GM18868 (cell line): Measurements from ENCODE around the gene TMEFF2.
A peak's percentile ranks its signal among the peaks of the same experiment; 100 is the strongest.

Experiments used
- ATAC-seq: cut with Tn5 transposase; IDR thresholded peaks from one replicate; pipeline ENCODE4 v1.9.1; 2021; ENCODE audit warnings: mild to moderate bottlenecking, moderate library complexity; ENCODE audit not compliant: unreplicated experiment

The TMEFF2 gene

DNA sequence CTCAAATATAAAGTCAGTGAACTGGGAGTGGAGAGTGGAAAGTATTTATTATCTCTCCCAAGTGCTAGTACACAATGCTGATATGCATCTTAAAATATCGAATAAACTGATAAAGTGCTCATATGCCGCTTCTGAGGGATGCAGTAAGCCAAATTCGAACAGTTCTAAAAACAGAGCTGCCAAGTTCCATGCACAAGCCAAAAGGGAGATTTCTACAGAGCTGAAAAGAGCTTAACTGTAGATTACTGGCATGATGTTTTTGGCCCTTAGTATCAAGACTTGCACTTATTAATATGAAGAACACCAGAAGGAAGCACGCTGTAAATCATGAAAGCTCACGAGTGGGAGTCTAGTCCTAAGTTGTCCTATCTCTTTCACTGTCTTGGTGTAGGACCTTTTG is 7.9 kb downstream of the TMEFF2 start:
- no peak for ATAC-seq

DNA sequence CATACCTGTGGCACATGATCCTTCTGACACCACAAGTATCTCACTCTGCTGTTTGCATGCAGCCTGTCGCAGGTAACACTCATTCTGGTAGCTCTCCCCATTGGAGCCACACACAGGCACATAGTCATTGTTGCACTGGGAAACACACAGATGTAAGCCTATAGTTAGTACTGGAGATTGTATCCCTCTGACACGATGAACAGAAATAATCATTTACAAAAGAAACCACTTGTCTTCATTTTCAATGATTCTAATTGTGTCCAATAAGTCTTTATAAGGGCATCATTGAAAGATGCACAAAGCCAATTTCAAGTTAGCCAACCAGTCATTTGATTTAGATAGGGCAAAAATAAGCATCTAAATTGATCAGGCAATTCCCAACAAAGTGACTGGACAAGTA is 10.4 kb downstream of the TMEFF2 start:
- no peak for ATAC-seq

DNA sequence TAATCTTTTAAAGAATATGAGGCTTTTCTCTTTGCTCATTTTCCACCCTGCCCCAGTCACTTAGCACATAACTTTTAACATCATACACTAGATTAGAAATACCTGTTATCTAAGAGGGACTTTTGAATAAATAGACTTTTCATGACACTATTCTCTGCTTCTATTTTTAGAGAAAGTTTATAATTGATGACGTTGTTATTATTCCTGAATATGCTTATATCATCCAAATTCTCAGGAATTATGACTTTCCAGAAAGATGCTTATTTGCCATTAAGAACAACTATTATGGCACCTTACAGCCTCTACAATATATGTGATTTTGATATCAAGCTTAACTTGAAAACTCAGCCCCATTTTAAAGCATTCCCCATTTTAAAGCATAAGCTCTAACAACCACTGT is 11.4 kb downstream of the TMEFF2 start:
- no peak for ATAC-seq

DNA sequence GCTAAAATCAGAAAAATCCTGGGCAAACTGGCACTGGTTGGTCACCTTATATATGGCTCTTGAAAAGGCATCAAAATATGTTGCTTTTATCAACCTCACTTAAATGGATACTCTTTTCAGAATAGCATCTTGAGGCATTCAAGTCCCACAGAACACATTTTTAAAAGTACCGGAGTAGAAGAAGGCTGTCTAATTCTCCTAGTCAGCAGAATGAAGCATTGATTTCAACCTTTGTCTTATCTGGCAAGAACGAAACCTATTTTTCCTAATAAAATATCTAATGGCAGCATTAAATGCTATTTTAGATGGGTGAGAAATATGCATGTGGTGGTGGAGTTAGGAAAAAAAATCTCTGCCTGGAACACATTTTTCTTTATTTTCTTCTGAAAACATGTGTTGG is 27.8 kb downstream of the TMEFF2 start:
- ATAC-seq, result no peak

DNA sequence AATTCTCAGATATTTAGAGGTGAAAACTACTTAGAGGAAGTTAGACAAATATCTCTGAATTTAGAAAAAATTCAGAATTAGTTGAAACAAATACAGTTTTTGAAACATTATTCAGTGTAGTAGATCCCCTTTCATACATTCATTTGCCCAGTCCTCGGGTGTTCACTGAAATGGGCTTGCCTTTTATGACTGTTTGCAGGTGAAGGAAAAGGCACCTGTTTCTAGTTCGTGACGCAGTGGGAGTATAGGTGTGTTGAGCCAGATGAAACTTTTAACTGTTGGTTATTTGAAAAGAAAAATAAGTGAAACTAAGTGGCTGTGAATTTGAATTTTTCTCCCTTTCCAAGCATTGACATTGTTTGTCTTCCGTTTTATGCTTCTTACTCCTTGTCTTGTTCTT is 28.9 kb downstream of the TMEFF2 start:
- ATAC-seq, result no peak

DNA sequence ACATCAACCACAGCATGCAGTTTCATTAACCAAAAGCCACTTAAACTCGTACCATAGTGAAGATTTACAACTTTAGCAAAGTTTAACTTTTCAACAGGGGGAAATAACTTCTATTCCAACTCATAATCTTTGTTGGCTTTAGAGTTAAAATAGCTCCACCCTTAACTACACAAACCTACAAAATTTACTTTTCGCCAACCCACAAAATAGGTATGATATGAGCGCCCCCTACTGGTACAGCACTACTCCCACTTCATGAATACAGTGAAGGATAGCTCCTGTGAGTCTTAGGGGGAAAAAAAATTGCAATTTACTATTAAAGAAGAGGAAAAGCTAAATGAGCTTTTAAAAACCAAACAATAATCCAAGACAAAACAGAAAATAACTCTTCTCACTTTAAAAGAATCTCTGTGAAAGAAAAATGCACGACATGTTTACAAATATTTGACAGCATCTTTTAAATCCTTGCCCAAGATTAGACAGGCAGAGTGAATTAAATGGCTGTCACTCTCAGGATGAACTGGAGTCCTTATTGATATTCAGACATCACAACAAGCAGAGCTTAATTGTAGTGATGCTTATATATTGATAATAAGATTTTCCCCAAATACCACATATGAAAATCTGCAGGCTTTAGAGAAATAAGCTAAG is 32.2 kb downstream of the TMEFF2 start:
- ATAC-seq, result peak; percentile 85

DNA sequence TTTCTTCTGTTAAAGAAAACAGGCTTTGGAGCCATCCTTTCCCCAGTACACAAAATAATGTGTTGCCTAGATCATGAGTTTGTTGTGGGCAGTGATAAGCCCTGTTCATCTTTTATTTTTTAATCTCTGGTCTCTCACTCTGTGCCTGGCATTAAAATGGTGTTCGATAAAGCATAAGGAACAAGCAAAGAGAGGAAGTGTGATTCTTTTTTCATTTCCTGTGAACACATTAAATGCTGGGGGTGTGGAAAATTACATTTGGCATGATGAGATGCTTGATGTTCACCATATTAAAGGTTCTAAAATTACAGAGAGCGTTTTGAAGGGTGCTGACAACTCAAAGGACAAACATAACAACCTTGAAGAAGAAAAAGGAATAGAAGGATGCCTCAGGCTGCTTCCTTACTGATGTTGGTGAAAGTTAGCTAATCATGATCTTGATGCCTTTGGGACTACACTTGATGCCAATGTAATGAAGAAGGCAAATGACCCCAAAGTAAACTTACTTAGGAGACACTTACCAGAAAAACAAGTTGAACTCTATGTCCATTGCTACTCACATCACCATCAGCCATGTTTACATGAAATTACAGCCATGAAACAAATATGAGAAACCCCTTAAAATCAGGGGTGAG is 33.0 kb downstream of the TMEFF2 start:
- no peak for ATAC-seq

DNA sequence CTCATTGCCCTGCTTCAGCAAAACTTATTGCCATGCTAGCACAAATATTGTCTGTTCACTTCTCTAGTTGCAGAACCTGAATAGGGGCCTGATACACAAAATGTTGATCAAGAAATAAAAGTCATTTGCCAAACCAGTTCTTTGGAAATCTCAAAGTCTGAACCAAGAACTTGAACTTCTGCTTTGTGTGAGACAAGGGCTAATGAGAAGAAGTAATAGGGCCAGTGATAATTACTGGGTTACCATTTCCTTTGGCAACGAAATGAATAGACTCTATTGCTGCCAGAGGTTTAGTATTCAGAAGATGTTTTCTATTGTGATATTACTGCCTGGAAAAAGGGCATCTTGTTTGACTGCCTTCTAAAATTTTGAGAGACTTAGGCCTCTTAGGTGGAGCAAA is 35.0 kb downstream of the TMEFF2 start:
- ATAC-seq, result no peak

DNA sequence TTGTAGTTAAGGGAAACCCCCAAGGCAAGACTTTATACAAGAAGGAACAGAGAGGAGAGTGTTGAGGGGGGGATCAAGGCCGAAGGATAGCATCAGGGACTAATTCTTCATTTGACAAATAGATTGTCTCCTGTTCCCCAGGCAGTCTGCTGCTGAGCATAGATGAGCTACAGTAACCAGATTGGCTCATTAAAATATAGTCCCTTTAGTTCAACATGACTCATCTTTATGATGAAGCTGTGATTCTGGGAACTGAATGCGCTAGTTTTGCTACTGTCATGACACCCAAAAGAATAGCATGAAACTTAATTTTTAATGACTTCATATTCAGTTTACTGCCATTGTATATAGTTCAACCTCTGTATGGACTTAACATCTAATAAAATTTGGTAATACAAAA is 35.5 kb downstream of the TMEFF2 start:
- no peak for ATAC-seq

DNA sequence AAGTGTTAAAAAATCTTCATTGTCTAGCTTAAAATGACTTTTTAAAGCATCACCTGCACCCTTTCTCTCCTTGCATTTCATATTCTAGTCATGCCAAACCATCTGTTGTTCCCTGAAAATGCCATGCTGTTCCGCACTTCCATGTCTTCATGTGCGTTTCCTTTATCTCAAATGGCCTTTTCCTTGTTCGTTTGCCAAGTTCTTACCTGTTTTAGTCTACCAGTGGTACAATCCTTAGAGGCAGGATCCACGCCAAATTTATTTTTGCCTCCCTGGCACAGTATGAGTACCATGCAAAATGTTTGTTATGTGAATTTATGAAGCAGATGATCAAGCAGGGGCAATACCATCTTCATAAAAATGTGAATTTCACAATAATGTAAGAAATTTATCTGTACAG is 37.0 kb downstream of the TMEFF2 start:
- no peak for ATAC-seq

DNA sequence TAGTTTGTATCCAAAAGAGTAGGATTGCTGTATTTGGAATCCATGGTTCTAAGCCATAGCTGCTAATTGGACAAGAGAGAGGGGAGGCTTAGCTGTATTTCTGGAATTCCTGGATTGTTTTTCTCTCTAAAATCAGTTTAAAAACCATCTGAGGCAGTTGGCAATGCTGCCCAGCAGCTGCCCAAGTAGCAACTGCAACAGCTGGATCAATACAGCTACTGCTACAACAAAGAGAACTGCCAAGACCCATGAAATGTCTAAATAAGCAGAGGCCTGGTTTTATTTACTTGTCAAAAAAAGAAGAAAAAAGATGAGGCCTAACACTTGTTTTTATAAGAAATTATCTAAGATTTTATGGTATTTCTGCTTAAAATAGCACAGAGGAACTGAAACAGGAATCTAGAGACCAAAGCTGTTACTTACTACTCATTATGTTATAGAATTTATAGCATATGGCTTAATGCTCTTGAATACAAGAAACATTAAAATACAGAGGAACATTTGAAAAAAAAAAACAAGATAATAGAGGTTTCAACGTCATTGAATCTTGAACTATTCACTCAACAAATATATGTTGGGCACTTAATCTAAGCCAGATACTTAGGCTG is 39.1 kb downstream of the TMEFF2 start:
- no peak for ATAC-seq

DNA sequence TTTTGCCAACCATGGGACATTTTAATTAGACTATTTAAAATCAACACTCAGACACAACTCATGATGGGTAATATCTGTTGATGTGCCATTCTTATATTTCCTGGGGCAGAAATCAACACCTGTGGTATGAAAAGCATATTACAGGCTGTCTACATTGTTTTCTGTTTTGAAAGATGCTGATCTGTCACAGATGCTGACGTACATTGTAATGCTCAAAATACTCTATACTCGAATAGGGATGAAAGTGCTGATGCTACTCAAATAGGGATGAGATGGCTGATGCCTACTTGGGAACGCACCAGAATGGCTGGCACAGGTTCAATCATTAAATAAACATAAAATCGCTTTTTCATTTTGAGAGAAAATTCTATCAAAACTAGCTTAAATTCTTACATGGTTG is 41.2 kb downstream of the TMEFF2 start:
- no peak for ATAC-seq

DNA sequence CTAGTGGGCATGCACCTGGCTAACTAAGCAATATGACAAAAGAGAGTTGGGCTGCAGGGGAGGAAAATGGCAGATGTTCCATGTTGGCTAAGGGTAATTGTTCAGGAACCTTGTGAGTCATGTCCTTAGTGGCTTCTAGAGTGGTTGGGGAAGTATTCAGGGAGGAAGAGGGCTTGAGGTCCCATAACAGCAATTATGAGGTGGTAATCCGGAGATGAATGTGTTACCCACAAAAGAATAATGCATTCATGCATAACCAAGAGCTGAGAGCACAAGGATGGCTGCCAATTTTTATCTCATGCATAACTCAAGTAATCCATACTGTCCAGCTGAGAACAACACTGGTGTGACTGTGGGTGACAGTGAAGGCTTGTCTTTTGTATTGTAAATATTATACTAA is 42.9 kb downstream of the TMEFF2 start:
- ATAC-seq, result peak; percentile 57

DNA sequence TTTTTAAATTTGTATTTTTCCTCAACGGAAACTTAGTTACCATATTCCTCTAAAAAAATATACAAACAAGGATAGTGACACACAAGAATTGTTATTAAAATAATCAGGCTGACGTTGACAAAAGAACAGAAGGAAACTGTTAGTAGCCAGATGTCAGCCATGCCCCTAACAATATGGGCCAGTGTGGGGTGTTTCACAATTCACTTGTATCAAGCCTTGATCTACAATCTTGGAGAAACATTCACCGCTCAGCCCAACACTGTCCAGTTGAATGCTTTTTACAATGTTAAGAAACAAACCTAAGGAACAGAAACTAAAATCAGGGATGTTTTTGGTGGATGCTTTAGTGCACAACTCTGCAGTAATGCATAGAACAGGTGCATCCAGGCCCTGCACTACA is 44.6 kb downstream of the TMEFF2 start:
- ATAC-seq, result no peak

DNA sequence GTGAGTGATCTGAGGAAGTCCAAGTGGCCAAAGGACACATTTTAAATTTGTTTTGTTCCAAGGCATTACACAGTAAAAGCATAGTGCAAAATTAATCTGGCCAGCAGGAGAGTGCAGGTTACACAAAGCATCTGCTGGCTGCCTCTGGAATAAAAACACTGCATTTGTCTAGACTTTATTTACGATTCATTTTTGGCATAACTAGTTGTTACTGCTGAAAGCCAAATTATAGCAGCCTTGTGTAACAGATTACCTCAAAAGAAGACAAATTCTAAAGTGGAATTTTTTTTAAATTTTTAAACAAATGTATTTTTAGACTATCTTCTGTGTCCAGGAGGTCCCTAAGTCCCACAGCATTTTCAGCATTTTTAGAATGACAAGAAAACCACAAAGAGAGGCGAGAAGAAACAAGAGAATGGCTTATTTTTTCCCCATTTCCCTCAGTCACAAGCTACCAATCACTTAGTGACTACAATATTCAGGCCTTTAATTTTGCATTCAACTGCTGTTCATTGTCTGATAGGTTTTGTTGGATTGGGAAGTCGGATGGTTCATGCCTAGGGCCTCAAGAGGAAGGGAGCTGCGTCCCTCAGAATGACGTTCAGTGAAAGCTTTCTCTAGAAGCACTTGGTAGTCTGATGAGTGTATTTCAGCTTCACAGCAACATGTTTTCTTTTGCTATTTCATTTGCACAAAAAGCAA is 46.0 kb downstream of the TMEFF2 start:
- no peak for ATAC-seq

DNA sequence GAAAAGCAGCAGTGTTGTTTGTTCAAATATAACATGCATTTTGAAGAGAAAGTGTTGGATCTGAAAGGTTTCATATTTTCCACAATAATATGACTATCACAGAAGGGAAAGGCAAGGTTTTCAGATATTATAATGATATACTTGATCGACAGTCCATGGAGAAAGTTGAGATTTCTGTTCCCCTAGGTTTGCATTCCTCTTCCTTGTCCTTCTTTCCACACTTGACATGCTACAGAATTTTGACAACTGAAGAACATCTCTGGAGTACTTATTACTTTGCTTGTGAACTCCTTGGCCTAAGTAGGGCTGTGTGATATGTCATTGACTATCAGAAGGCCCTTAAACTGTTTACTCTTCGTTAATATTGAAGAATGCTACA is 46.5 kb downstream of the TMEFF2 start:
- no peak for ATAC-seq

DNA sequence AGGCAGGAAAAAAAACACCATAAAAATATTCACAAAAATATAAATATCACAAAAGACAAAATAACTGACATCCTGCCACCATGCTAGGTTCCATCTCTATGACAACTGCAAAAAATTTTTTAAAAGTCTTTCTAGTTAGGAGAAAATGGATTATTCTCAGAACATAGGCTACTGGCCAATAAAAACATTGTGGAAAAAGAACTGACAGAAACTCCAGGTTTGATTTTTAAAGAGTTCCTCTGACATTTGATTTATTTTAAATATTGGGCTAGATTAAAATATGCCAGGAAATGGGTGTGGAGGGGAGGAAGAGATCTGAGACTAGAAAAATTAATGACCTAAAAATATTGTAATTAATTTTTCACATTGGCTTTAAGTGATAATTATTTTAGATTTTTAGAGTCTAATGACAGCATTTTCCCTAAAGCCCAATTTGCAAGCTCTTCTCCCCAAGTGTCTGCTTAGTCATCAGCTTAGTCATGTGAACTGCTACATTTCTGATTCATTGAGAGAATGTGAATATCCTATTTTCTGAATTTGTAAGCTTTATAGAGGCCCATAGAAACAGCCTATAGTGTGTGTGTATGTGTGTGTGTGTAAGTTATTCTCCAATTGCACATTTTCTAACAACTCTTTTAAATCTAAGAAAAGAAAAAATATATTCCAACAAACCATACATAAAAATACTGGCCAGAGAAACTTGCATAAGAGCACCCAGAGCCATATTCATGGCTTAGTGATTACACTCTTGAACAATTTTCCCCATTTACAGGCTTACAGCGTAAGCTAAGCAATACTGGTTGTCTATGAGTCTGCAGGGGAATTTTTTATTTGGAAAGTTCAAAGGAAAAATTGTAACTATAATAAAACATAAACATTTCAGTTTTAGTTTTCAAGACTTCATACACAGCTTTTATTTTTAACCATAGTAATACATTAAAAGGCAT is 48.4 kb downstream of the TMEFF2 start:
- ATAC-seq, result no peak

DNA sequence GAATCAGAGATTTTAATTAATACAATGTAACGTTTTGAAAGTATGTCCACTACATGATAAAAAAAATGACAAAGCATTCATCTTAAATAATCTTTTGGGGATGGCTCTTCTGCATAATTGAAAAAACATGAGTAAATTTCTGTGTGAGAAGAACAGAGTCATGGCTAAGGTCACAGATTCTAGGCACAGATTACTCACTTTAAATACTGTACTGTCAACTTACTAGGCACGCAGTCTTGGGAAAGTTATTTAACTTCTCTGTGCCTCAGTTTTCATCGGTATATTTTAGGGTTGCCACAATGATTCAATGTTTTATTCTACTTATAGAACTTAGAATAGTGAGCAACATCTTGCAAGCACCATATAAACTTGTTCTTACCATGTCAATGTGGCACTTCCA is 49.2 kb downstream of the TMEFF2 start:
- ATAC-seq, result no peak

DNA sequence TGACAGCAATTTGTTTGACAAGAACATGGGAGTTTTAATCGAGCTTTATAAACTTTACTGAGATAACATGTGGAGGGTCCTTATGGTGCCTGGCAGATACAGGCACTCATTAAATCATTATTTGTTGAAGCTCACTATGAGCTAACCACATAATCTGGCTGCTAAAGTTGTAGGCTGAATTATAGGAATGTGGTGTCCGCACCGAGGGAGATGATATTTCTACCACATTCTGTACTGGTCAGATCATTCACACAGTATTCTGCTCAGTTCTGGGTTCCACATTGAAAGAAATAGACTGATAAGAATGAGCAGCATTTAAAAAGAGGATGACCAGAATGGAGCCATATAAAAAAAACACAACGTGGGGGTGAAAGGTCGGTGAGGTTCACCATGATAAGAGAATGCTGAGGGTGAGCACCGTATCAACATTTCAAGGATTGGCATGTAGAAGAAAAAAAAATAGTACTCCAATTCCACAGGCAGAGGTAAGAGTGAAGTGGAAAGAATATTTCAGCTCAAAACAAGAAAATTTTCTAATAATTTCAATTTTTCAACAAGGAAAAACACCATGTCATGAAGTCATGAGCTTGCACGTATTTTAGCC is 54.4 kb downstream of the TMEFF2 start:
- ATAC-seq, result no peak

DNA sequence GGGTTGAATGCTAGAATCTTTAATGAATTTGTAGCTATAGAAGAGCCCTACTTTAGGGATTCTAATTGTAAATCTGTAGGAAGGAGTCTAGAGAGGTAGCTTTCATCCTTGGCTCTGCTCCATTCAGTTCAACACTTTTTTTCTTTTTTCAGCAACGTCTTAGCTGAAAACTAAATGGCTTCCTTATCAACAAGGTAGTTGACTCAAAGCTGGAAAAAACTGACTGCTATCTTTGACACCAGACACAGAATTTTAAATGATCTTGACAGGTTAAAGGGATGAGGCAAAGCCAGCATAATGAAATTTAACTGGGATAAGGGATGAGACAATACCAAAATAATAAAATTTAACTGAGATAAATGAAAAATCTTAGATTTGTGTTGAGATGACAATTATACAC is 54.9 kb downstream of the TMEFF2 start:
- ATAC-seq, result no peak

DNA sequence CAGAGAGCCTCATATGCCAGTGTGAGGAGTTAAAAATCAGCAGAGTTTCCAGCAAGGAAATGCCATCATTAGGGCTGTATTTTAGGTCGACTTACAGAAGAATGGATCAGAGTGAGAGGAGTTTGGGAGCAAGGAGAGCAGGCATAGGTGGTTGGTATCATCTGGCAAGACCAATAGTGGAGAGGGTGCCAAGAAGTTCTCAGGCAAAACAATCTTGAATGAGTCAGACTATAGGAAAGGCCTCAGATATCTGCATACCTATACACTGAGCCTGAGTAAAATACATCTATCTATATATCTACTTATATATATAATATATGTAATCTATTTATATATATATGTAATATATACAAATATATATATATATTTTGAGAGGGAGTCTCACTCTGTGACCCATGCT is 57.3 kb downstream of the TMEFF2 start:
- ATAC-seq, result no peak
